NOMO-1 treated with dmso at 0.1 percent for 144 hours (cell line): ENCODE data around the gene TM9SF2.
"Not testable (repeated sequence)": the region's sequence is repeated elsewhere in the genome, so short reads cannot be mapped to it uniquely, and the experiment has no call there.

Experiments
- DNase-seq: peaks from one replicate; lab custom pipeline; 2025; ENCODE audit not compliant: unreplicated experiment; lab: John Stamatoyannopoulos, UW

TM9SF2 gene

GRCh38 chr13:99528547-99528946, 27.3 kb downstream of the TM9SF2 start:
- no peak for DNase-seq

GRCh38 chr13:99536023-99536422, 34.8 kb downstream of the TM9SF2 start:
- DNase-seq, result no peak

GRCh38 chr13:99540530-99540929, 39.3 kb downstream of the TM9SF2 start:
- DNase-seq, result no peak

- DNase-seq, result no peak
Observed at GRCh38 chr13:99542788-99543406, 41.6 kb downstream of the TM9SF2 start.

- DNase-seq, result no peak
Observed at GRCh38 chr13:99545361-99545760, 44.1 kb downstream of the TM9SF2 start.

GRCh38 chr13:99545979-99546378, 44.7 kb downstream of the TM9SF2 start:
- DNase-seq, result no peak

- no peak for DNase-seq
Observed at GRCh38 chr13:99546878-99547277, 45.6 kb downstream of the TM9SF2 start.

- peak; percentile 49 for DNase-seq
Observed at GRCh38 chr13:99548448-99548847, 47.2 kb downstream of the TM9SF2 start.

- no peak for DNase-seq
Observed at GRCh38 chr13:99553033-99553432, 51.8 kb downstream of the TM9SF2 start.

GRCh38 chr13:99555149-99555548, 53.9 kb downstream of the TM9SF2 start:
- DNase-seq, result no peak

GRCh38 chr13:99556867-99557443, 55.7 kb downstream of the TM9SF2 start:
- DNase-seq, result no peak

GRCh38 chr13:99558570-99559180, 57.4 kb downstream of the TM9SF2 start:
- no peak for DNase-seq

GRCh38 chr13:99559560-99559959, 58.3 kb downstream of the TM9SF2 start:
- no peak for DNase-seq

- DNase-seq, result no peak
Observed at GRCh38 chr13:99563404-99563803, 62.1 kb downstream of the TM9SF2 start.

- DNase-seq, result no peak
Observed at GRCh38 chr13:99564386-99564785, 63.1 kb downstream of the TM9SF2 start.

GRCh38 chr13:99565478-99566124, 64.3 kb downstream of the TM9SF2 start:
- no peak for DNase-seq

GRCh38 chr13:99566125-99567083, 65.1 kb downstream of the TM9SF2 start:
- no peak for DNase-seq

- not testable (repeated sequence) for DNase-seq
Observed at GRCh38 chr13:99568901-99569300, 67.6 kb downstream of the TM9SF2 start.

- DNase-seq, result no peak
Observed at GRCh38 chr13:99572131-99572530, 70.9 kb downstream of the TM9SF2 start.

- DNase-seq, result no peak
Observed at GRCh38 chr13:99572921-99573320, 71.6 kb downstream of the TM9SF2 start.
